ENCODE data around the gene SMYD4.
"Not testable (repeated sequence)": the region's sequence is repeated elsewhere in the genome, so short reads cannot be mapped to it uniquely, and the experiment has no call there.

The SMYD4 gene

DNA sequence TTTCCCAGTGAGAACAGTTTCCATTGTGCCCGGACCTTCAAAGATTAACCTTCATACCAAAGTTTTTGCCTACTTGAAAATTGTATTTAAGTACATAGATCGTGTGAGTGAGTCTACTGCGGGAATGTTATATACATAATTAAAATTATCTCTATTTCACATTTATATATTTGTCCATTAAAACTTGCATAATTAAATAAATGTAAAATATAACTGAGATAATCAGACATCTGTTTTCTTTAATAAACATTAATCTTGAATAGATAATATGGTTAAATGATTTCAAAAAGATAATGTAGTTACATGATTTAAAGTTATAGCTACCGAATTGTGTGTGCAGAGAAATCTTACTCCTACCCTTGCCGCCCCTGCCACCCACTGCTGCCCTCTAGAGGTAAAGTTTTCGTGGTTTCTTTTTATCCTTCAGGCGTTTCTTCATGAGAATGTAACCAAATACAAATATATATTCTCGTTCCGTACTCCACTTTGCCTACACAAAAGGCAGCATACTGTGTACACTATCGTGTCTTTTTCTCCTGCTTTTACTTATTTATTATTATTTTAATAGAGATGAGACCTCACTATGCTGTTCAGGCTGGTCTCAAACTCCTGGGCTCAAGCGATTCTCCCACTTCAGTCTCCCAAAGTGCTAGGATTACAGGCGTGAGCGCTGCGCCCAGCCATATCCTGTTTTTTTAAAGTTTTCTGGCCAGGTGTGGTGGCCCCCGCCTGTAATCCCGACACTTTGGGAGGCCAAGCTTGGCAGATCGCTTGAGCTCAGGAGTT is 35.7 kb upstream of the SMYD4 start:
- peaks cover 11% of the 10 kb centered on the region for H3K36me3 ChIP-seq (ENCODE audit: control insufficient read depth, insufficient read depth, low read length)
- no peaks in the 10 kb centered on the region for H3K9me3 ChIP-seq (ENCODE audit: control insufficient read depth, low read length)
- H3K27me3 ChIP-seq (ENCODE audit: control insufficient read depth, insufficient read depth, low read length, poor library complexity, severe bottlenecking) = no peaks in the 10 kb centered on the region
- 70 to 72% methylated on average over 13 to 14 of the region's 17 CpGs for WGBS, 2 experiments
- no peaks in the 10 kb centered on the region for H3K4me1 ChIP-seq (ENCODE audit: control insufficient read depth, insufficient read depth, low read length)
- no peak overlapping the region for H3K27ac ChIP-seq (ENCODE audit: insufficient read depth, low read depth, low read length, poor library complexity, severe bottlenecking)
- H3K4me3 ChIP-seq (ENCODE audit: insufficient read depth, low read depth, low read length) = no peak overlapping the region

DNA sequence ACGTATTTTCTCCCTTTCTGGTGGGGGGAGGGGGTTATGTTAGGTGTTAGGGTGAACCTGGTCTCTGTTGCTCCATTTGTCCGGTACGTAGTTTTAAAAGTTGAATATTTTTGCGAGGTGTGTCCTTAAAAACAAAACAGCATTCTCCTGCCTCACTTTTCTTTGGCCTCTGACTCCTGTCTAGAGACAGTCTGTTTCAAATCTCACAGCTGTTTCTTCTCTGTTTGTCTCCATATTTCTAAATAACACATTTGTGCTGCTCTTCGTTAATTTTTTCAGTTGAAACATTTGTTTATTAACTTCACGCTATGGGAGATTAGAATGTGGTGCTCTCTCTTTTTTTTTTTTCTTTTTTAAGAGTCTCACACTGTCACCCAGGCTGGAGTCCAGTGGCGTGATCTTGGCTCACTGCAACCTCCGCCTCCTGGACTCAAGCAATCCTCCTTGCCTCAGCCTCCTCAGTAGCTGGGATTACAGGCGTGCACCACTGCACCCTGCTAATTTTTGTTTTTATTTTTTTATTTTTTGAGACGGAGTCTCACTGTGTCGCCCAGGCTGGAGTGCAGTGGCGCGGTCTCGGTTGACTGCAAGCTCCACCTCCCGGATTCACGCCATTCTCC is 31.8 kb upstream of the SMYD4 start:
- Histone ChIP-seq H3K36me3 (ENCODE audit: control insufficient read depth, insufficient read depth, low read length) (peaks cover 6% of the 10 kb centered on the region), H3K4me1 (ENCODE audit: control insufficient read depth, insufficient read depth, low read length) (no peaks in the 10 kb centered on the region)

DNA sequence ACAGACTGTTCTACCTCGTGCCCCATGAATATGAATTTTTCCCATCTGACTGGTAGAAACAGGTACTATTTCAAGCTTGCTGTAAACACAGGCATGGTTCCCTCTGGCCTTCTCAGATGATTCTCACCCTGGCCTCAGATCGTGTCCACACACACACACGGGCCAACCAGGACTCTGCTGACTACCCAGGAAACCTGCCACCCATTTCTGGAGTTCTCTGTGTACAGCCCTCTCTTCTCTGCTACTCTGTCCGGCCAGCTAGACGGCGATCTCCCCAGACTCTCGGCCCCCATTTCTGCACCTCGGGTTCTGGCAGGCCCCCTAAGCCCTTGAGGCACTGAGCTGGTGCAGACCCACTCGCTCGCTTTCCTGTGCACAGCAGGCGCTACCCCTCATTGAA is 31.3 kb upstream of the SMYD4 start:
- Histone ChIP-seq H3K4me1 (ENCODE audit: control insufficient read depth, insufficient read depth, low read length) (no peaks in the 10 kb centered on the region), H3K9me3 (ENCODE audit: control insufficient read depth, low read length) (no peaks in the 10 kb centered on the region), H3K27ac (ENCODE audit: insufficient read depth, low read depth, low read length, poor library complexity, severe bottlenecking) (no peak overlapping the region), H3K27me3 (ENCODE audit: control insufficient read depth, insufficient read depth, low read length, poor library complexity, severe bottlenecking) (no peaks in the 10 kb centered on the region), H3K4me3 (ENCODE audit: insufficient read depth, low read depth, low read length) (no peak overlapping the region), H3K36me3 (ENCODE audit: control insufficient read depth, insufficient read depth, low read length) (peaks cover 9% of the 10 kb centered on the region)
- WGBS, 2 experiments = 94 to 95% methylated on average over 11 of the region's 11 CpGs

More for the DNA sequence above, 31.8 kb upstream of the SMYD4 start:
- Histone ChIP-seq H3K27ac (ENCODE audit: insufficient read depth, low read depth, low read length, poor library complexity, severe bottlenecking) (no peak overlapping the region), H3K27me3 (ENCODE audit: control insufficient read depth, insufficient read depth, low read length, poor library complexity, severe bottlenecking) (no peaks in the 10 kb centered on the region), H3K9me3 (ENCODE audit: control insufficient read depth, low read length) (no peaks in the 10 kb centered on the region), H3K4me3 (ENCODE audit: insufficient read depth, low read depth, low read length) (no peak overlapping the region)
- 96 to 97% methylated on average over 16 of the region's 16 CpGs for WGBS, 2 experiments

DNA sequence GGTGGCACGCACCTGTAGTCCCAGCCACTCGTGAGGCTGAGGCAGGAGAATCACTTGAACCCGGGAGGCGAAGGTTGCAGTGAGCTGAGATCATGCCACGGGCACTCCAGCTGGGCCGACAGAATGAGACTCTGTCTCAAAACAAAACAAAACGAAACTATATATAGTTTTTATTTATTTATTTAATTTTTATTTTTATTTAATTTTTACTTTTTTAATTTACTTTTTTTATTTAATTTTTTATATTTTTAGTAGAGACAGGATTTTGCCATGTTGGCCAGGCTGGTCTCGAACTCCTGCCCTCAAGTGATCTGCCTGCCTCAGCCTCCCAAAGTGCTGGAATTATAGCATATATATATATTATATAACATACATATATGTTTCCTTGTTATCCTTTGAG is 26.8 kb upstream of the SMYD4 start:
- not testable (repeated sequence) for H3K27ac ChIP-seq (ENCODE audit: insufficient read depth, low read depth, low read length, poor library complexity, severe bottlenecking); H3K4me3 ChIP-seq (ENCODE audit: insufficient read depth, low read depth, low read length); H3K4me1 ChIP-seq (ENCODE audit: control insufficient read depth, insufficient read depth, low read length); H3K9me3 ChIP-seq (ENCODE audit: control insufficient read depth, low read length); H3K27me3 ChIP-seq (ENCODE audit: control insufficient read depth, insufficient read depth, low read length, poor library complexity, severe bottlenecking)
- H3K36me3 ChIP-seq (ENCODE audit: control insufficient read depth, insufficient read depth, low read length) = peaks cover 21% of the 10 kb centered on the region
- WGBS, 2 experiments = 95 to 97% methylated on average over 5 of the region's 8 CpGs

DNA sequence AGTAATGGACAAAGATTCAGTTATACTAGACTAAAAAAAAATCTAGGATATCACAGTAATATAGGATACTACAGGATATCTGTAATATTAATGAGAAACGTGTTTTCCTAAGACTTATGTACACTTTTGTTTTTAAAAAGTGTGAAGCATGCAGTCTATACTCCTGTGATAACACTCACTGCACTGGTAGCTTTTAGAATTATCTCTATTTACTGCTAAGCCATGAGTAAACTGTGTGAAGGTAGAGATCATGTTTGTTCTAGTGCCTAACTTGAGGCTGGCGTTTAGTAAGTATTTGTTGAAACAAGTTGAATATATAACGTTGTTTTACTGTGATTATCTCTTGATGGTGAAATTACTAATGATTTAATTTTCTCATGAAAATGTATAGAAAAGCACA is 24.0 kb upstream of the SMYD4 start:
- no peaks in the 10 kb centered on the region for H3K27me3 ChIP-seq (ENCODE audit: control insufficient read depth, insufficient read depth, low read length, poor library complexity, severe bottlenecking)
- H3K9me3 ChIP-seq (ENCODE audit: control insufficient read depth, low read length) = no peaks in the 10 kb centered on the region
- H3K36me3 ChIP-seq (ENCODE audit: control insufficient read depth, insufficient read depth, low read length) = peaks cover 23% of the 10 kb centered on the region
- H3K4me1 ChIP-seq (ENCODE audit: control insufficient read depth, insufficient read depth, low read length) = no peaks in the 10 kb centered on the region
- 86 to 96% methylated on average over 2 to 3 of the region's 3 CpGs for WGBS, 2 experiments
- H3K27ac ChIP-seq (ENCODE audit: insufficient read depth, low read depth, low read length, poor library complexity, severe bottlenecking) = no peak overlapping the region
- H3K4me3 ChIP-seq (ENCODE audit: insufficient read depth, low read depth, low read length) = no peak overlapping the region

DNA sequence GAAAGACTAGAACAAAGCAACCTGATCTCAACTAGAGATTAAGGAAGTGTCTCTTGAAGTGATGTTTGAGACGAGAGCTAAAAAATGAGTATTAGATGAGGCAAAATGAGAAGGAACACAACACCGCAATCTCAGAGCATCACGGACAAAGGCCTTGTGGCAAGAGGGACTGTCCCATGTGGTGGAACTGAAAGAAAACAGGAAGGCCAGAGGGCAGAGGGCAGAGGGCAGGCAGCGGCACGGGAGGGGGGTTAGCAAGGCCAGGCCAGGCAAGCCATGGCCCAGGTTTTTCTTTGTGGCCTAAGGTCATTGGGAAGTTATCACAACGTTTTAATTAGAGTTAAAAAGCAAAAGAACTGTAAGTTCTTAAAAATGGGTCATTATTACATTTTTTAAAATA is 22.6 kb upstream of the SMYD4 start:
- Histone ChIP-seq H3K36me3 (ENCODE audit: control insufficient read depth, insufficient read depth, low read length) (peaks cover 27% of the 10 kb centered on the region), H3K4me1 (ENCODE audit: control insufficient read depth, insufficient read depth, low read length) (no peaks in the 10 kb centered on the region), H3K27me3 (ENCODE audit: control insufficient read depth, insufficient read depth, low read length, poor library complexity, severe bottlenecking) (no peaks in the 10 kb centered on the region), H3K4me3 (ENCODE audit: insufficient read depth, low read depth, low read length) (no peak overlapping the region), H3K9me3 (ENCODE audit: control insufficient read depth, low read length) (no peaks in the 10 kb centered on the region), H3K27ac (ENCODE audit: insufficient read depth, low read depth, low read length, poor library complexity, severe bottlenecking) (no peak overlapping the region)
- WGBS, 2 experiments = 94 to 95% methylated on average over 6 of the region's 6 CpGs

DNA sequence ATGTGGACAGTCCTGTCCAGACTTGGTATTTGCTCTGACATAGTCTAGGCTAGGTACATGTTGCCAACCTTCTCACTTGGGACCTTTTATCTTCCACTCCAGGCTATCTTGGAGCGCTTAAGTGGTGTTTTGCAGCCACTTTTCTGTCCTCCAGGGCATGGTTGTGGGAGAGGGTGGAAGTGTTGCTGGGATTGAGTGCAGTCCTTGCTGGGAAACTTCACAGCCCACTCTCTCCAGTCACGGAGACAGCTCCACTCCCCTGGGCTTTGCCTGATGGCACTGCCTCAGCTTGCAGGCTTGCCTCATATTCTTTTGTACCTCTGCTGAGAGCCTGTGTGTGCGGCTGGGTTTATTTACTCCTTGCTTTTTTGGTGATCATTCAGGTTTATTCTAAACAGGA is 17.5 kb upstream of the SMYD4 start:
- no peaks in the 10 kb centered on the region for H3K9me3 ChIP-seq (ENCODE audit: control insufficient read depth, low read length)
- no peaks in the 10 kb centered on the region for H3K27me3 ChIP-seq (ENCODE audit: control insufficient read depth, insufficient read depth, low read length, poor library complexity, severe bottlenecking)
- H3K27ac ChIP-seq (ENCODE audit: insufficient read depth, low read depth, low read length, poor library complexity, severe bottlenecking) = no peak overlapping the region
- WGBS, 2 experiments = 93 to 96% methylated on average over 3 of the region's 3 CpGs
- H3K4me3 ChIP-seq (ENCODE audit: insufficient read depth, low read depth, low read length) = no peak overlapping the region
- peaks cover 39% of the 10 kb centered on the region for H3K36me3 ChIP-seq (ENCODE audit: control insufficient read depth, insufficient read depth, low read length)
- H3K4me1 ChIP-seq (ENCODE audit: control insufficient read depth, insufficient read depth, low read length) = no peaks in the 10 kb centered on the region

DNA sequence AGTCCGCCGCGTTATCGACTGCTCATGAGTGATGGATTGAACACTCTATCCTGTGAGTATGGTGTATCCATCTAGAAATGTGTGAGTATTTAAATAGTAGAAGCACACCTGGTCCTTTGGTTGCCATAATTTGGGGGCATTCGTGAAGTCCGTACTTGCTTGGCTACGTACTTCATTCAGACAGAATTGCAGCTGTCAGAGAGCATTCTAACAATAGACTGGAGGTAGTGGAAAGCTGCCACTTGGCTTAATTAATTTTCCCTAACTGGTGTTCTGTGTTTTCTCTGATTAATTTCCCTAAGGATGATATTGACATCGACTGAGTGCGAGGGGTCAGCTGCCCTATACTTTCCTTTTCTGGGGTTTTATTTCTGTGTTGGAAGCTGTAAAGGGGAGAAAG is 14.2 kb upstream of the SMYD4 start:
- Histone ChIP-seq H3K36me3 (ENCODE audit: control insufficient read depth, insufficient read depth, low read length) (peaks cover 32% of the 10 kb centered on the region), H3K4me3 (ENCODE audit: insufficient read depth, low read depth, low read length) (no peak overlapping the region), H3K27ac (ENCODE audit: insufficient read depth, low read depth, low read length, poor library complexity, severe bottlenecking) (no peak overlapping the region), H3K27me3 (ENCODE audit: control insufficient read depth, insufficient read depth, low read length, poor library complexity, severe bottlenecking) (no peaks in the 10 kb centered on the region), H3K4me1 (ENCODE audit: control insufficient read depth, insufficient read depth, low read length) (no peaks in the 10 kb centered on the region), H3K9me3 (ENCODE audit: control insufficient read depth, low read length) (no peaks in the 10 kb centered on the region)
- 98% methylated on average over 9 of the region's 9 CpGs for WGBS, 2 experiments

DNA sequence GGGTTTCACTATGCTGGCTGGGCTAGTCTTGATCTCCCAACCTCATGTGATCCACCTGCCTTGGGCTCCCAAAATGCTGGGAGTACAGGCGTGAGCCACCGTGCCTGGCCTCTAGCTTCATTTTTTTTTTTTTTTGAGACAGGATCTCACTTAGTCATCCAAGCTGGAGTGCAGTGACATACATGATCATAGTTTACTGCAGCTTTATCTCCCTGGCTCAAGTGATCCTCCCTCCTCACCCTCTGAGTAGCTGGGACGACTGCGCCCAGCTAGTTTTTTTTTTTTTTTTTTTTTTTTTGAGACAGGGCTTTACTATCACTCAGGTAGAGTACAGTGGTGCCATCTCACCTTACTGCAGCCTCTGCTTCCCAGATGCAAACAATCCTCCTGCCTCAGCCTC is 9.8 kb upstream of the SMYD4 start:
- Histone ChIP-seq H3K27ac (ENCODE audit: insufficient read depth, low read depth, low read length, poor library complexity, severe bottlenecking) (no peak overlapping the region), H3K4me3 (ENCODE audit: insufficient read depth, low read depth, low read length) (no peak overlapping the region), H3K9me3 (ENCODE audit: control insufficient read depth, low read length) (no peaks in the 10 kb centered on the region), H3K27me3 (ENCODE audit: control insufficient read depth, insufficient read depth, low read length, poor library complexity, severe bottlenecking) (no peaks in the 10 kb centered on the region), H3K36me3 (ENCODE audit: control insufficient read depth, insufficient read depth, low read length) (peaks cover 12% of the 10 kb centered on the region), H3K4me1 (ENCODE audit: control insufficient read depth, insufficient read depth, low read length) (no peaks in the 10 kb centered on the region)
- 91 to 92% methylated on average over 4 of the region's 4 CpGs for WGBS, 2 experiments

DNA sequence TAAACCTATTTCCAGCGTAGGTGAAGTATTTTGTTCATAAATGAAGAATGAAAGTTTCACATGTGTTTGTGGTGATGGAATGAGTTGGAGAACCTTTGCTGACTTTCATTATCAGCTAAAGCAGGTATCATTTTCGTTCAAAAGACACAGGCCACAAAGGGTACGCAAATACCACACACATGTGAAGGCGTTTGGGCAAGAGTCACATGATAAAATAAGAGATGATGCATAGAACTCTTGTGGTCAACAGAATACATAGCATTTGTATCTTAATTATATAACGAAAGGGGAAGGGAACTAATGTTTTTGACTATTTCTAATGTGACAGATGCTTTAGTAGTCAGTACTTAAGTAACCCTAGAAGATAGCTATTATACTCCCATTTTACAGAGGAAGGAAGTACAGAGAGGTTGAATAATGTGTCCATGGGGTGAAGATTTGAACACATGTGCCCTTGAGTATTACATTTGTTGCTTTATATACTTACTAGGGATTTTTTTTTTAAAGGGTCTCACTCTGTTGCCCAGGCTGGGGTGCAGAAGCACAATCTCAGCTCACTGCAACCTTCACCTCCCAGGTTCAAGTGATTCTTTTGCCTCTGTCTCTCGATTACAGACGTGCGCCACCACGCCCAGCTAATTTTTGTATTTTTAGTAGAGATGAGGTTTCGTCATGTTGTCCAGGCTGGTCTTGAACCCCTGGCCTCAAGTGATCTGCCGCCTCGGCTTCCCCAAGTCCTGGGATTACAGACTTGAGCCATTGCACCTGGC is 4.9 kb upstream of the SMYD4 start:
- no peak overlapping the region for H3K4me3 ChIP-seq (ENCODE audit: insufficient read depth, low read depth, low read length)
- H3K36me3 ChIP-seq (ENCODE audit: control insufficient read depth, insufficient read depth, low read length) = peaks cover 3% of the 10 kb centered on the region
- H3K4me1 ChIP-seq (ENCODE audit: control insufficient read depth, insufficient read depth, low read length) = peaks cover 5% of the 10 kb centered on the region
- H3K9me3 ChIP-seq (ENCODE audit: control insufficient read depth, low read length) = no peaks in the 10 kb centered on the region
- 96 to 97% methylated on average over 12 of the region's 12 CpGs for WGBS, 2 experiments
- no peaks in the 10 kb centered on the region for H3K27me3 ChIP-seq (ENCODE audit: control insufficient read depth, insufficient read depth, low read length, poor library complexity, severe bottlenecking)
- H3K27ac ChIP-seq (ENCODE audit: insufficient read depth, low read depth, low read length, poor library complexity, severe bottlenecking) = no peak overlapping the region

Data from ectodermal cell (in vitro differentiated cells).